NCI-H2171 treated with DMSO at 0.1 percent for 48 hours (cell line): Measurements from ENCODE around the gene WRNIP1.

Experiments used
- DNase-seq: peaks from one replicate; lab custom pipeline; 2025; lab: John Stamatoyannopoulos, UW

The WRNIP1 gene

GRCh38 chr6:2765166-2765895 is at the start of gene WRNIP1:
Gene WRNIP1, plus strand, starts transcription at chr6:2765393. Its CDS starts 230 bp downstream, at chr6:2765623.
- DNase-seq: peak; percentile 97

DNA sequence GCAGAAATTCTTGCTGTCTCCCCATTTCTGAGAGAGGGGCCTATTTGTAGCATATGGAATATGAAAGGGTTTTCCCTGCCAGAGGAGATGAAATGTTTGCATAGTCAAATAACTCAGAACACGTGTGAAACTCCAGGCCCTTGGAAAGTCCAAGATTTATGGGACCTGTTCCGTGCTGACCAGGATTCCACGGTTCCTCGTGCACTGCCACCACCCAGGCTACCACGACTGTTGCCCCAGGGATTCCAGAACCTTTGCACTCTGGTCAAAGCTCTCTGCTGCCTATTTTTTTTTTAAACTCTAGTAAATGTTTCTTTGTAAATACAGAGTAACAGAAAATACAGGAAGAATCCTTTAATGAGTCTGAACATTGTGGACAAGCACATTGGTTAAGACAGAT is 49.5 kb upstream of the WRNIP1 start:
- no peak for DNase-seq

GRCh38 chr6:2716936-2717700 is 48.1 kb upstream of the WRNIP1 start:
- DNase-seq: no peak

- no peak for DNase-seq
These were observed 46.7 kb upstream of the WRNIP1 start for GRCh38 chr6:2718334-2719092.

- no peak for DNase-seq
These were observed 46.1 kb upstream of the WRNIP1 start for GRCh38 chr6:2719093-2719455.

GRCh38 chr6:2721219-2721618 is 44.0 kb upstream of the WRNIP1 start:
- DNase-seq: no peak

GRCh38 chr6:2725364-2725988 is 39.7 kb upstream of the WRNIP1 start:
- DNase-seq: no peak

DNA sequence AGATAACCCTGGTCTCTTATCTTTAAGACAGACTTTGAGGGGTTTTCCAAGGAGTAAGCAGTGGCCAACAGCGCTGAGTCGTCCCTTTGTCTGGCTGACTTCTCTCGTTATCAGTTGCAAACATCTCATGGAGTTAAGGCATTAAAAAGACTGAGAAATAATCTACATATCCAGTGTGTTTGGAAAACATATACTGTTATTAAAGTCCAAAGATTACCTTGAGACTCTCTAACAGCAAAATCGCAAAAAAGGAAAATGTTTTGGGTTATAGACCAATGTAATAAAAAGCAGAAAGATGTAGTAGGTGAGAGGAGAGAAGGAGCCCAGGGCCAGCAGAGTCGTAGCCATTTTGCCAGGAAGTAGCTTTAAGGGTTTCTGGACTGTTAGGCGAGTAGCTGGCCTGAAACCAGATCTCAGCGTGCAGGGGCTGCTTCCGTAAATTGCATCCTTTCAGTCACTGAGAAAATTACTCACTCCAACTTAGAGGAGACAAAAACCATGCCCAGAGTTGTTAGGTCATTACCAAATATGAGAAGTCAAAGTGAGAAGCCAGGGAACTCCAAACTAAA is 39.1 kb upstream of the WRNIP1 start:
- no peak for DNase-seq

DNA sequence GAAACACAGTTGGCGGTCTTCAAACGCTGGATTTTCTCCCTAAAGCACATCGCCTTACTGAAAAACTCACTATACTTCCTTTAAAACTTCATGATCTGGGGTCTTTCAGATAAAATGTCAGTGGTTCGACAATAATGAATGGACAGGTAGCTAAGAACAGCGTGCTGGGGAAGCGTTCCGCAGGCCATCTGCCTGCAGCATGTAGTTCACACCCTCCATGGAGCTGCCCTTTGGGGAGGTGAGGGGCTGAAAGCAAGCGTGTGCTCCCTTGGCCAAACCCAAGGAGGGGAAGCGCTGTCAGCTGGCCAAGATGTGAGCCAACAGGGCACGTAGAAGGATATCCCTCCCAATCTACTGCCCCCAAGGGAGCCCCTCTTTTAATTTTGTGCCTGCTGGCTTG is 35.3 kb upstream of the WRNIP1 start:
- no peak for DNase-seq

GRCh38 chr6:2730353-2731107 is 34.7 kb upstream of the WRNIP1 start:
- no peak for DNase-seq

DNA sequence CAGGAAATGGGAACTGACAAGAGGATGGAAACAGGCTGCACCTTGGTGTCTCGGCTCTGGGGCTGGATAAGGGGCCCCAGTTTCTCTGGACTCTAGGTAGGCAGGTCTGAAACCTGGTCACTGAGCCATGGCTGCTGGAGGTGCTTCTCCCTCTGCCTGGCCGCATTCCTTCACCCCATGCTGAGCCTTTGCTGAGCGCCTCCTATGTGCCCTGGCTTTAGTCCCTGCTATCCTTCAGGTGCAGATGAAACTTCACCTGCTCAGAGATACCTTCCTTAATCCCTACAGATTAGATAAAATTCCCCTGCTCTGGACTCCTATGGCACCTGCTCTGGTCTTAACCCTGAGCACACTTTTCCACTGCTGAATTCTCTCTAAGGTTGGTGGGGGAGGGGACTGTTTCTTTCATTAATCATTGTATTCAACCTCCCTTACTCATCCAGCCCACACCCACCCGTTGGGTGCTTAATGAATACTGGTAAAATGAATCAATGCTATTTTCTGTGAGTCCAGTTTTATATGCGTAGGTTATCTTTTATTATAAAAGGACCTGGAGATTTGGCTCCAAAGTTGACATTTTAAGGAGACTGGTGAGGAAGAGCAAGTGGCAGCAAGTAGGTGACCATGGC is 33.8 kb upstream of the WRNIP1 start:
- DNase-seq: no peak

DNA sequence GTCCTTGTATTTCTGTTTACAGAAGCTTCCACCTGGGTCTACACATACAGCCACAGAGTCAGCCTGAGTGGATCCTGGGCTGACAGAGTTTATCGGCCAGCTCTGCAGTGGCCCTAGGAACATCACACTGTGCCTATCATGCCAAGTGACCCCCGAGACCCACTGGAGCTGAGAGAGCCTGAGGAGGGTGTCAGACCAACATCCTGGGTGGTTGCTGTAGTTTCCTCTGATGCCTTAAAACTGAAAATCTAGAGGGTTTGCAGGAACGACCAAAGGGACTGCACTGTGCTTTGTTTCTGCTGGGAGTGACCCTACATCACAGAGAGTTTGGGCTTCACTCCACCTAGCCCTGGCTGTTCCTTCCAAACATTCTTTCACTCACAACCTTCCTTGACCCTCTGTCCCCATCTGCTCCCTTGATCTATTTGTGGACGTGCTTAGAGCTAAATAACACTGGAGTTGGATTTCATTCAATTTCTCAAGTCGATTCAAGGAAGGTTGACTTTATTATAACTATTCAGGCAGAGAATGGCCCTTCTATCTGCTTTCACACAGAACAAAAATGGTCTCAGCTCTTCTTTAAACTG is 32.6 kb upstream of the WRNIP1 start:
- DNase-seq: no peak

DNA sequence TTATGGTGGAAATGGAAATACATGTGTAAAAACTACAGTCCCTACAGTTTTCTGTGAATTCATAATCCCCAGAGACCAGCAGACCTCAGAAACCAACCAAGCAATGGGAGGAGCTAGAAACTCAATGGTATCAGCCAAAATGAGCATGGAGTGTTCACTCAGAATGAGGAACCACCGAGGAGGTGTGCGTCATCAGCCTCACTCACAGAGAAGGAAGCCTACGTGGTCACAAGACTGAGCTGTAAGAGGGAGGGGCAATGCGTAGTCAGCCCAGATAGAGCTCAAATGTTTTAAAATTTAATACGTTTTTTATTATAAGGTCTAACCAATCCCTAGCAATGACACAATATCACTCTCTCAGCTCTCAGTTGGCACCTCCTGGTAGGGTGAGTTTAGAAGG is 31.9 kb upstream of the WRNIP1 start:
- no peak for DNase-seq

GRCh38 chr6:2733736-2734480 is 31.3 kb upstream of the WRNIP1 start:
- DNase-seq: no peak

DNA sequence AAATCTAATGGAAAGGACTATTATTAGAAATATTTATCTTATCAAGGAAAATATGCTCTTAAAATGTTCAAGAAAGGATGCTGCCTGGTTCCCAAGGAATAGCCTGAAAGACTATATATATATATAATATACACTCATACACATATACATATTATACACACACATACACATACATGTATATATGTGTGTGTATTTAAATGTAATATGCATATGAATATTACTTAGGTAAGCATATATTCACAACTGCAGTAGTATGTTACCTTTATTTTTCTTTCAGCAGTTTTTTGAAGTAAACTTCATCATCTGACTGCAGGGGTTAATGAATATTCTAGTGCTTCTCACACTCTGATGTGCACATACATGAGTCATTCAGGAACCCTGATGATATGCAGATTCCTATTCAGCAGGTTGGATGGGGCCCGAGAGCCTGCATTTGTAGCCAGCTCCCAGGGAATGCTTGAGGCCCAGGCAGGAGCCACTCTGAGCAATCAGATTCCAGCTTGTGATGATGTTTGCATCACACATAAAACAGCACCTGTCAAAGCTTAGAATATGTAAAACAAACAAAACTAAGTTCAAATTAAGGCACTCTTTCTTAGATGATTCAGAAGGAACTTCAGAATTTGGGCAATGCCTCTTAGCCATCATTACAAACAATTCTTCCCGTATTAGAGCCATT is 30.6 kb upstream of the WRNIP1 start:
- DNase-seq: no peak

DNA sequence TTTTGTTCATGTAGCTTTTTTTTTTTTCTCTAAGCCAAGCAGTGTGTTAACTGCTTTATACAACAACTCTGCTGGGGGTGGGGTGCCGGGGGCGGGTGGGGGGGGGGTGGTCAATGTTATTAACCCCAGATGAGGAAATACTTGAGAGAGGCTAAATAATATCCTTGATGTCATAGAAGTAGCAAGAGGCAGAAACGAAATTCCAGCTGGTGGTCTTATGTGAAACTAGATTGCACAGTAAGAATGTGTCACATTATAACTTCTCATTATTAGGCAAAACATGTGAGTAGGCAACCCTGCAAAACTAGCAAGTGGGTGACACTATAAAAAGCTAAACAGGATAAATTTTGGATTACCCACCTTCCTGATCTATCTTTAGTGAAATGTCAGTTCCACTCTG is 27.3 kb upstream of the WRNIP1 start:
- no peak for DNase-seq

GRCh38 chr6:2738373-2738979 is 26.7 kb upstream of the WRNIP1 start:
- peak; percentile 60 for DNase-seq

GRCh38 chr6:2739335-2739734 is 25.9 kb upstream of the WRNIP1 start:
- no peak for DNase-seq

DNA sequence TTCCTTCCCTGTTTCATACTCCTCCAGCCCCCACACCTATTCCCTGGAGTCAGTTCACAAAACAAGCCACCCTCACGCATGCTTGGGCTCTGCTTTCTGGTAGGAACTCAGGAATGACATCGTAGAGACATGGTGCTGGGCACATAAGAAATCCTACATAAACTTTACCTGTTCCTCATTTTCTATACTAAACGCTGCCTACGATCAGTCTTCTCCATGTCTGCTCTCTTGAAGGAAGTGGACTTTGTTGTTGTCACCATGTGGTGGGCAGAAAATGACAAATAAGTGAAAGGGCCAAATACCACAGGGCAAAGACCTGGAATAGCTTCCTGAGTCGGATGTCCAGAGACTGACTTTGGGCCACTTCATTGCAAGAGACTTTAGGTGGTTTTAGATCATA is 24.6 kb upstream of the WRNIP1 start:
- no peak for DNase-seq
